ENCODE measurements around the gene IFNA16.
"Not testable (repeated sequence)": the region's sequence is repeated elsewhere in the genome, so short reads cannot be mapped to it uniquely, and the experiment has no call there.

DNA sequence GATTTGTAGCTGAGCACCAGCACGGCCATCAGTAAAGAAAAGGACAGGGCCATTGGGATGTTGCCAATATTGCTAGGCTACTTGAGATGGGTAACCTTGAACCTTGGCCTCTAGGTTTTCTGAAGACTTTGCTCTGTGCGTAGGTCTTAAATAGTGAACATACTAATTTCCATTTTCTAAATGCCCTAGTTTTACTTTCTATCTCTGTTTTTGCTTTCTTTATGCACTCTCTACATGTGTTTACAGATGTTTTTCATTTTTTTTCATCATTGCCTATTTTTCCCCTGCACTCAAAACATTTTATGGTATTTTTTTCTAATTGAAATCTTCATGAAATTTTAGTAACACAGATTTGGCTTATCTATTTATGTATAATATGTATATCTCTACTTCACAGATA lies 50.6 kb downstream of the IFNA16 start, which contains the start of gene IFNA21:
- TF ChIP-seq POLR2A (IDR thresholded peaks at IDR 0.05): not testable (repeated sequence)
- TF ChIP-seq, protein P1, sequence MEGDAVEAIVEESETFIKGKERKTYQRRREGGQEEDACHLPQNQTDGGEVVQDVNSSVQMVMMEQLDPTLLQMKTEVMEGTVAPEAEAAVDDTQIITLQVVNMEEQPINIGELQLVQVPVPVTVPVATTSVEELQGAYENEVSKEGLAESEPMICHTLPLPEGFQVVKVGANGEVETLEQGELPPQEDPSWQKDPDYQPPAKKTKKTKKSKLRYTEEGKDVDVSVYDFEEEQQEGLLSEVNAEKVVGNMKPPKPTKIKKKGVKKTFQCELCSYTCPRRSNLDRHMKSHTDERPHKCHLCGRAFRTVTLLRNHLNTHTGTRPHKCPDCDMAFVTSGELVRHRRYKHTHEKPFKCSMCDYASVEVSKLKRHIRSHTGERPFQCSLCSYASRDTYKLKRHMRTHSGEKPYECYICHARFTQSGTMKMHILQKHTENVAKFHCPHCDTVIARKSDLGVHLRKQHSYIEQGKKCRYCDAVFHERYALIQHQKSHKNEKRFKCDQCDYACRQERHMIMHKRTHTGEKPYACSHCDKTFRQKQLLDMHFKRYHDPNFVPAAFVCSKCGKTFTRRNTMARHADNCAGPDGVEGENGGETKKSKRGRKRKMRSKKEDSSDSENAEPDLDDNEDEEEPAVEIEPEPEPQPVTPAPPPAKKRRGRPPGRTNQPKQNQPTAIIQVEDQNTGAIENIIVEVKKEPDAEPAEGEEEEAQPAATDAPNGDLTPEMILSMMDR (IDR thresholded peaks at IDR 0.05): not testable (repeated sequence)

All from heart left ventricle (tissue), 13 donors.